Neural crest cell (in vitro differentiated cells): ENCODE data around the gene ERC1. TPM values are rescaled to one million over a fixed set of nuclear protein-coding genes. Genes with fewer than 3 reads are reported as not detected.

Source experiments
- DNase-seq: peaks from one replicate; pipeline ENCODE4 v3.0.0; 2021; ENCODE audit warnings: low read depth, mixed read lengths, low spot score
- H3K27ac Mint-ChIP-seq: one replicate; pipeline ENCODE4 v1.8.0; 2021; ENCODE audit warnings: mild to moderate bottlenecking, mixed read lengths; ENCODE audit not compliant: unreplicated experiment
- H3K27me3 Mint-ChIP-seq: 2 replicates; pipeline ENCODE4 v1.8.0; 2021; ENCODE audit warnings: low read depth, mild to moderate bottlenecking, mixed read lengths
- H3K36me3 Mint-ChIP-seq: 2 replicates; pipeline ENCODE4 v1.8.0; 2021; ENCODE audit warnings: low read depth, mild to moderate bottlenecking, mixed read lengths
- H3K4me1 Mint-ChIP-seq: 2 replicates; pipeline ENCODE4 v1.8.0; 2021; ENCODE audit warnings: mixed read lengths
- H3K4me3 Mint-ChIP-seq: one replicate; pipeline ENCODE4 v1.8.0; 2021; ENCODE audit warnings: mild to moderate bottlenecking, mixed read lengths
- H3K9me3 Mint-ChIP-seq: 2 replicates; pipeline ENCODE4 v1.8.0; 2021; ENCODE audit warnings: mixed read lengths
- CTCF ChIP-seq: fragments of 200-600 bp; sonication (generic); conservative IDR thresholded peaks from 2 replicates; pipeline ENCODE4 v1.5.0; 2021; ENCODE audit warnings: antibody characterized with exemption, mild to moderate bottlenecking
- total RNA-seq: library from RNA; stranded (reverse); gene quantifications from 2 replicates; pipeline ENCODE4 v1.2.1, GENCODE V29; 2021

ERC1 gene
- total RNA-seq, 1 donor from 2014 or later: 38.9 TPM

- H3K27ac Mint-ChIP-seq: no peak overlapping the region
- no peak for DNase-seq
- H3K27me3 Mint-ChIP-seq: no peaks in the 10 kb centered on the region
- peaks cover 7% of the 10 kb centered on the region for H3K4me1 Mint-ChIP-seq
- no peak overlapping the region for H3K4me3 Mint-ChIP-seq
- H3K36me3 Mint-ChIP-seq: no peaks in the 10 kb centered on the region
- TF ChIP-seq CTCF: no peak
- H3K9me3 Mint-ChIP-seq: no peaks in the 10 kb centered on the region
Observed at GRCh38 chr12:1474041-1474573, 483.1 kb downstream of the ERC1 start.

GRCh38 chr12:1474574-1475153 is 483.6 kb downstream of the ERC1 start:
- no peaks in the 10 kb centered on the region for H3K9me3 Mint-ChIP-seq
- H3K27me3 Mint-ChIP-seq: no peaks in the 10 kb centered on the region
- no peak for TF ChIP-seq CTCF
- H3K36me3 Mint-ChIP-seq: no peaks in the 10 kb centered on the region
- peaks cover 8% of the 10 kb centered on the region for H3K4me1 Mint-ChIP-seq
- DNase-seq: no peak
- no peak overlapping the region for H3K4me3 Mint-ChIP-seq
- no peak overlapping the region for H3K27ac Mint-ChIP-seq

- TF ChIP-seq CTCF: no peak
- Mint-ChIP-seq H3K9me3 (no peaks in the 10 kb centered on the region), H3K4me3 (no peak overlapping the region), H3K27me3 (no peaks in the 10 kb centered on the region), H3K36me3 (no peaks in the 10 kb centered on the region), H3K27ac (no peak overlapping the region), H3K4me1 (peaks cover 8% of the 10 kb centered on the region)
- no peak for DNase-seq
Observed at GRCh38 chr12:1479645-1480044, 488.6 kb downstream of the ERC1 start.

- Mint-ChIP-seq H3K9me3 (no peaks in the 10 kb centered on the region), H3K27ac (no peak overlapping the region), H3K27me3 (no peaks in the 10 kb centered on the region), H3K4me3 (no peak overlapping the region), H3K4me1 (peaks cover 8% of the 10 kb centered on the region), H3K36me3 (no peaks in the 10 kb centered on the region)
- TF ChIP-seq CTCF: no peak
- no peak for DNase-seq
Observed at GRCh38 chr12:1481326-1481725, 490.3 kb downstream of the ERC1 start.

GRCh38 chr12:1481906-1482305 is 490.9 kb downstream of the ERC1 start:
- peaks cover 8% of the 10 kb centered on the region for H3K4me1 Mint-ChIP-seq
- TF ChIP-seq CTCF: no peak
- no peaks in the 10 kb centered on the region for H3K9me3 Mint-ChIP-seq
- DNase-seq: no peak
- no peak overlapping the region for H3K4me3 Mint-ChIP-seq
- no peak overlapping the region for H3K27ac Mint-ChIP-seq
- H3K27me3 Mint-ChIP-seq: no peaks in the 10 kb centered on the region
- H3K36me3 Mint-ChIP-seq: no peaks in the 10 kb centered on the region
